ENCODE results near the gene AP1S3.
"Not testable (repeated sequence)": the region's sequence is repeated elsewhere in the genome, so short reads cannot be mapped to it uniquely, and the experiment has no call there.

Gene AP1S3

DNA sequence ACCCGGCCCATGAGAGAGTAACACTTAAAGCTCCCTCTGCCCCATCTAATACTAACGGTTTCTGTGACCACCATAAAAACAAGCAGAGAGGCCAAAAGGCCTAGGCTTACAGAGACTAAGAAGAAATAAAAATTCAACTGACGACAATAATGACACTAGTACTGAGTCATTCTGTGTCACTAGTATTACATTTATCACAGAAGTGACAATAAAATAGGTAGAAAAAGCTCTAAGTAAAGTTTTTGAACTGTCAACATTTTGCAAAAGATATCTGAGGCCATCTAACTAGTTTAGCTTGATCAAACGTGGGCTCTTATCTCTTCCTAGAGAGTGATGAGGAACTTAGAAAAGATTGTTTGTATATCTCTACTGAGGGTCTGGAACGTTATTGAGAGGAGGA, 35.6 kb downstream of the AP1S3 start:
- no peak for DNase-seq (ENCODE audit: low read depth, low spot score)

DNA sequence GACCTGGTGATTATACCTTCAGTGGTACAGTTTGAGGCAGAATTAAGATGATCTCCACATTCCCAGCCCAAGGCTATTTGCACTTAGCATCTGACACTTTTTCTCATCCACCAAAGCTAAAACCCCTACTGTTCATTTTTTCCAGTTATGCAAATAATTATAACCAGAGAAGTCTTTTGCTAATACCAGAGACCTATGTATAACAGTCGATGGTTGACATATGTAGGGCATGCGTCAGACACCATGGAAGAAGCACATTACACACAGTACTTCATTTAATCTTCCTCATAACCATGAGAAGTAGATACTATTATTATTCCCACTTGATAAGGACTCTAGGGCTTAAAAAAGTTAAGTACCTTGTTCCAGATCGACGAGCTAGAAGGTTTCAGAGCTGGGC, 36.5 kb downstream of the AP1S3 start:
- no peak for DNase-seq (ENCODE audit: low read depth, low spot score)

DNA sequence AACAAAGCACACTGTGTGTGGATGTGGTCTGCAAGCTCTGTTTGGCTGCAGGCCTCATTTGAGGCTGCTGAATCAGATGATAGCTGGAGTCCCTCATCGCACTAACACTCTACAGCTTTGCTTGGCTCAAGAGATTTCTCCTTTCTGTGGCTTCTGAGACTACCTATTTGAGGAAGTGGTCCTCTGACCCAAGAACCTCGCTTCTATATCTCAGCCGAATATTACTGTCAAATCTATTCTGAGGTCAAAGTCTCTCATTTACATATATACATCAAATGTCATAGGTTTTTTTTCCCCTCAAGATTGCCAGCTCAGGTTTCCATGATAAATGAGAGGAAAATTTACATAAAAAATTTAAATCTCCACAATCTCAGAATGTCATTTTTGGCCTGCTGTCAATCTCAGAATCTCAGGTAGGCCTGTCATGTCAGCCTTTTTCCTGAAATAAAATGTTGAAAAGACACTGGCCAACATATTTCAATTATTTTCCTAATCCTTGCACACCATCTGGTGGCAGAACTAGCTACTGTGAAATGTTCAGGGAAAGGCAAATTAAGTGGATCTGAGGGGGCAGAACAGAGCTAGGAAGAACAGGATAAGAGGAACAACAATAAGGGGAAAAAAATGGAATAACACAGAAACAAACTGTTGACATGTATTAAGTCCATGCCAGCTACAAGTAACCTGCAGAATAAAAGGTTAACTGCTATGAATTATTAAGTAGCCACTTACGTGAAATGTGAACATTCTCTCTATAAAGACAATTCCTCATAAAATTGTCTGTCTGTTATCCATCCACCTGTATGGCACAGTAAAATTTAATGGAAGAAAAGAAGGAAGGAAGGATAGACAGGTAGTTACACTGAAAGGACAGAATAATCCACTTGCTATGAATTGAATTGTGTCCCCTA, 39.3 kb downstream of the AP1S3 start:
- no peak for DNase-seq (ENCODE audit: low read depth, low spot score)

DNA sequence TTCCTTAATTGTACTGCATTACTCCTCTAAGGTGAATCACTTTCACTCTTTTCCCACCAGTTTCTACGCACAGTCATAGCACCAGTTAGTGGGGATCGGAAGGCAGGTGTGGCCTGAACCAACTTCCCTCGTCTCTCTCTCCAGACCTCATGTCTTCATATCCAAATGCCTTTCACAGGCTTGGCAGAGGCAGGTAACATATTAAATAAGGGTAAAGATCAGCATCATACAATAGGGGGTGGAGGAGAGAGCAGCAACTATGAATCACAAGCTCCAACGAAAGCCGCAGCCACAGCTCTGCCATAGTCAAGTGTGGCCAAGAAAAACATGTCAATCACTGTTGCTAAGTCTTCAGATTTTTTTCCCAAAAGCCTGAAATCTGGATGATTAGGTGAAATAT, 40.3 kb downstream of the AP1S3 start:
- DNase-seq (ENCODE audit: low read depth, low spot score) = no peak

DNA sequence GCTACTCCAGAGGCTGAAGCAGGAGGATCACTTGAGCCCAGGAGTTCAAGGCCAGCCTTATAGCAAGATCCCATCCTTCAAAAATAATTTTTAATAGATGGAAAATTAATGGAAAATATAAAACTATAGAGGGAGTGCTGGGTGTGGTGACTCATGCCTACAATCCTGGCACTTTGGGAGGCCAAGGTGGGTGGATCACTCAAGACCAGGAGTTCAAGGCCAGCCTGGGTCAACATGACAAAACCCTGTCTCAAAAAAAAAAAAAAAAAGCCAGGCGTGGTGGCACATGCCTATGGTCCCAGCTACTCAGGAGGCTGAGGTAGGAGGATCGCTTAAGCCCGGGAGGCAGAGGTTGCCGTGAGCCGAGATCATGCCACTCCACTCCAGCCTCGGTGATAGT, 48.0 kb downstream of the AP1S3 start:
- no peak for DNase-seq (ENCODE audit: low read depth, low spot score)

DNA sequence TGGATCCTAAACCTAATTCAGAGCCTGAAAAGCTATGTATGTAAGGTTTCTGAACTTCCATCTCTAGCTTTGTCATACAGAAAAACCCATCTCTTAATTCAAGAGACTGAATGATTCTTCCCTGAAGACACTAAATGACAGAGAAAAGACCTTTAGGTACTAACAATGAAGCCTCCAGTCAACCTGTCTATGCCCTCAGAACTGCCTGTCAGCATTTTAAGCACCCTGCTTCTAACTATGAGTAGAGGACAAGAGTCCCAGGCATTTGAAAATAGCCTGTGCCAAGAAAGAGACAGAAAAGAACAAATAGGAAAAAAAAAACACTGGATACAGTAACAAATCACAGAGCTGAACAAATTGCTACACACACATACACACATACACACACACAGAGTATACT, 48.6 kb downstream of the AP1S3 start:
- DNase-seq (ENCODE audit: low read depth, low spot score) = no peak

DNA sequence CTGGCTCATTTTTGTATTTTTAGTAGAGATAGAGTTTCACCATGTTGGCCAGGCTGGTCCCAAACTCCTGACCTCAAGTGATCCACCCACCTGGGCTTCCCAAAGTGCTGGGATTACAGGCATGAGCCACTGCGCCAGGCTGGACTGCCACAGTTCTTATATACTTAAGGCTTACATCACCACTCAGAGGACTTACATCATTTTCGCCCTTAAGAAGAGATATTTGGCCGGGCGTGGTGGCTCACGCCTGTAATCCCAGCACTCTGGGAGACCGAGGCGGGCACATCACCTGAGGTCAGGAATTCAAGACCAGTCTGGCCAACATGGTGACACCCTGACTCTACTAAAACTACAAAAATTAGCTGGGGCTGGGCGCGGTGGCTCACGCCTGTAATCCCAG, 49.3 kb downstream of the AP1S3 start:
- not testable (repeated sequence) for DNase-seq (ENCODE audit: low read depth, low spot score)

DNA sequence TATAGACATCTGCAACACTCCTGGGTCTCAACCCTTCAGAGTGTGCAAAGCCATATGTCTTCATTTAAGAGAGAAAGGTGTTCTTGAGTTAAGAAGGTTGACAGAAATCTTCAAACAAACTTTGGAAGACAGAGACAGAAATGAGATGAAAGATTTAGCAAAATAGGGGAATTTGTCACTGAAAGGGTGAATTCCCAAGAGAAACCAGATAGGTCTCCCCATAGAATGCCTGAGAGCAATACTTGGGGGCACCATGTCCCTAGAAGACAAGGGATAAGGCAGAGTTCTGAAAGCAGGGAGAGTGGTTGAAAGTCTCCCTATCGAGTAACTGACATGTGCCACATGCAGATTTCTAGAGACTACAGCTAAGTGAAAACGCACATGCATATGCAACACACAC, 50.0 kb downstream of the AP1S3 start:
- DNase-seq (ENCODE audit: low read depth, low spot score) = no peak

DNA sequence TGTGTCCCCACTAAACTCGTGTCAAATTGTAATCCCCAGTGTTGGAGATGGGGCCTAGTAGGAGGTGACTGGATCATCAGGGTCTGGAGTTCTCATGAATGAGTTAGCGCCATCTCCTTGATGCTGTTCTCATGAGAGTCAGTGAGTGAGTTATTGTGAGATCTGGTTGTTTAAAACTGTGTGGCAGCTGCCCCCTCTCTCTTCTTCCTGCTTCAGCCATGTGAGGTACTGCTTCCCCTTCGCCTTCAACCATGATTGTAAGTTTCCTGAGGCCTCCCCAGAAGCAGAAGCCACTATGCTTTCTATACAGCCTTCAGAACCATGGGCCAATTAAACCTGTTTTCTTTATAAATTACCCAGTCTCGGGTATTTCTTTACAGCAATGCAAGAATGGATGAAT, 50.4 kb downstream of the AP1S3 start:
- DNase-seq (ENCODE audit: low read depth, low spot score) = no peak

DNA sequence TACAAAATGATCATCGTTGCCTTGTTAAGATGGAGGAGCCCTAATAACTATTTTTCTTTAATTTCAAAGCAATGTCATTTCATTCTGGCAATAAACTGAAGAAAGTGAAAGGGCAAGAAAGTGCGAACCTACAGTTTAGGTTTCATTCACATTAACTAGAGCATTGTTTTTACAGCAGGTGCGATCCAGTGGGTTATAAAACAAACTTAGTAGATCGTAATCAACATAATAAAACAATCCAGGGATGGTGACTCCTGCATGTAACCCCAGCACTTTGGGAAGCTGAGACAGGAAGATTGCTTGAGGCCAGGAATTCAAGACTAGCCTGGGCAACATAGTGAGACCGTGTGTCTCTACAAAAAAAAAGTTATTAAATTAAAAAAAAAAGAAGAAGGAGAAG, 51.1 kb downstream of the AP1S3 start:
- no peak for DNase-seq (ENCODE audit: low read depth, low spot score)

DNA sequence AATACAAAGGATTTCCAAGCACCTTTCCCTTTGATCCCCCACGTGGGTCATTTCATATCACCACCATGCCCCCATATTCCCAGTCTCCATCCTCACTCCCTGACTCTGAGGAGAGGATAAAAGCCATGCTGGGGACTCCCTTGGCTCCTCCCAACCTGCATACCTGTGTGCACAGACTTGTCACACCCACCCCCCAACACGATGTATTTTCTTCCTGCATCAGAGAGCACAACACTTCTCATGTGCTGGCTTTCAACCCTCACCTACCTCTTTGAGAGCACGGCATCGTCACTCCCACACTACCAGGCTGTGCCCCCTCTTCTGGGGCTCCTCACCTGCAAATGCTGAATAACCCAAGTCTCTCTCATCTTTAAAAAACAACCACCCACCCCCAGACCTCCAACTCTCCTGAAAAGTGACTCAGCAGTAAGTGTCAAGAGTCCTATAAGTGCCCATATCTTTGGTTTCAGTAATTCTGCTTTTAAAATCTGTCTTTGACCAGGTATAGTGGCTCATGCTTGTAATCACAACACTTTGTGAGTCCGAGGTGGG, 53.1 kb downstream of the AP1S3 start:
- DNase-seq (ENCODE audit: low read depth, low spot score) = no peak

DNA sequence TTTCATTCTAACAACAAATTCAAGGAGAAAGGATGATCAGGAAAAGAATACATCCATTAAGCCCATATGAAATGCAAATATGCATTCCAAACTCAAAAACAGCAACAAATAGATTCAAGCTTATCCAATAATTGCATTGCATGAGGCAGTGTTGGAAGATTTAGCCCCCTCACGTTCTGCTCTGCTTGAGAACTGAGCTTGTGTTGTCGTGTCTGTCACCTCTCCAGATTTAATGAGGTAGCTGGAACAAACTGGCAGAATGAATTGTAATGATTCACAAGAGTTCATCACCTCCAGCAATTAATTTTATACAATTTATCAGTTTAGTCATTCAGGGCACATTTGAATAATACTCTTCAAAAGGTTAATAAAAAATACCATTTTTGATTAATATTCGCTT, 54.8 kb downstream of the AP1S3 start:
- DNase-seq (ENCODE audit: low read depth, low spot score) = no peak

DNA sequence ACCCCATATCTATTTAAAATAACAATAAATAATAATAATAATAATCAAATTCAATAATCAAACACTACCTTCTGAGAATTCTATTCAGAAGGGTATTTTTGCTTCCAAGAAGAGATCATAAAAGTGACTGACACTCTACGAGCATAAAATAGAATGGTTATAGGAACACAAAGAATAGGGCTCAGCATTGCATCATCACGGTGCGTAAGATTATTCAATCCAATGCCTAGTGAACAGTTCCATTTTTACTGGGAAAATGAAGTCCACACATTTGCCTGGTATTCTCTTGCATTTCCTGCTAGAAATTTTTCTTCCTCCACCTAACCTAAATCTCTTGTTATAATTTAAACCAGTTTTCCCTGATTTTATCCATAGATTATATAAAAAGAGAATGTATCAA, 55.8 kb downstream of the AP1S3 start:
- no peak for DNase-seq (ENCODE audit: low read depth, low spot score)

DNA sequence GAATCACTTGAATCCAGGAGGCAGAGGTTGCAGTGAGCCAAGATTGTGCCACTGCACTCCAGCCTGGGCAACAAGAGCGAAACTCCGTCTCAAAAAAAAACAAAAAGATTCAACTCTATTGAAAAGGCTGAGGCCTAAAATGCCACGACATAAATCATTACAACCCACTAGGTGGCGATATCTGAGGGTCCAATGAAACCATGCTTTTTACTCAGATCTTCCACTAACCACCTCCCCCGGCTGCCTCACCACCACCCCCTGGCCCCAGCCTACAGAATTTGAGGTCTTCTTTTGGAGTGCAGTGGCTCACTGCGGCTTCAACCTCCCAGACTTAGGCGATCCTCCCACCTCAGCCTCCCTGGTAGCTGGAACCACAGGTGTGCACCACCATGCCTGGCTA, 57.5 kb downstream of the AP1S3 start:
- DNase-seq (ENCODE audit: low read depth, low spot score) = no peak

DNA sequence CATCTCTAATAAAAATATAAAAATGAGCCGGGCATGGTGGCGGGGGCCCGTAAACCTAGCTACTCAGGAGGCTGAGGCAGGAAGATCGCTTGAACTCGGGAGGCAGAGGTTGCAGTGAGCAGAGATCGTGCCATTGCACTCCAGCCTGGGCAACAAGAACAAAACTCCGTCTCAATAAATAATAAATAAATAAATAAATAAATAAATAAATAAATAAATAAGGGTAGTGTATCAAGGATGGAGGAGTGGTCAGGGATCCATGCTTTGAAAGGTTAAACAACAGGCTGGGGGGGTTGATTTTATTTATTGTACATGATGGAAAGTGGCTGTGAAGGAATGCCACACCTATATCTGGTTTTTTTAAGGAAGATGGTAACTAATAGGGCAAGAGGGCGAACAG, 63.2 kb downstream of the AP1S3 start:
- DNase-seq (ENCODE audit: low read depth, low spot score) = no peak

DNA sequence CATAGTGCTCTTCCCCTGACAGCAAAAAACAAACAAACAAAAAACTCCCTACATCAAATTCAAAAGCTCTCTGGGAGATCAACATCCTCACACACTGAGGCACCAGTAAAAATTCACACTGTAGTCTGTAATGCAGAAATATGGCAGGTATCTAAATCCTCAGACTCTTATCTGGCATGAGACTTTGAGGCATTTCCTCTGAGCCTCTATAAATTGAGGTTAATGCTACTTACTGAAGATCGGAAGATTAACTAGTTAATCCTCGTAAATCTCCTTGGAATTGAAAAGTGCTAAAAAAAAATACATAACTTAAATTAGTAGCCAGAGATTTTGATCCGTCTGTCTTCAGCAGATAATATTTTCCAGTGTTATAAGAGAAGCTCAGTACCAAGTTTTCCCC, 65.0 kb downstream of the AP1S3 start:
- DNase-seq (ENCODE audit: low read depth, low spot score) = no peak

DNA sequence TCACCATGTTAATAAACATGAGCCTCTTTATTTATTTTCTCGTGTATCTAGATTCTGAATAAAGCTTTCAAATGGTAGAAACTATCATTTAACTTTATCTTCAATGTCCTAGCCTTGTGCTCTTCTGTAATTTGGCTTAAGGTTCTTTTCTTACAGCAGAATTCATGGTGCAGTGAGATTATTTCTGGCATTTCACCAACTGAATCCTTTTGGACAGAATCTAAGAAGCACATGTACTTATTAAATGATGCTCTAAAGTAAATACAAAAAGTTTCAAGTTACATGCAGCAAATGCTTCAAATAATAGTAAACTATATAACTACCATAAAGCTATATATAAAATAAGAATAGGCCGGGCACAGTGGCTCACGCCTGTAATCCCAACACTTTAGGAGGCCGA, 65.9 kb downstream of the AP1S3 start:
- DNase-seq (ENCODE audit: low read depth, low spot score) = no peak

DNA sequence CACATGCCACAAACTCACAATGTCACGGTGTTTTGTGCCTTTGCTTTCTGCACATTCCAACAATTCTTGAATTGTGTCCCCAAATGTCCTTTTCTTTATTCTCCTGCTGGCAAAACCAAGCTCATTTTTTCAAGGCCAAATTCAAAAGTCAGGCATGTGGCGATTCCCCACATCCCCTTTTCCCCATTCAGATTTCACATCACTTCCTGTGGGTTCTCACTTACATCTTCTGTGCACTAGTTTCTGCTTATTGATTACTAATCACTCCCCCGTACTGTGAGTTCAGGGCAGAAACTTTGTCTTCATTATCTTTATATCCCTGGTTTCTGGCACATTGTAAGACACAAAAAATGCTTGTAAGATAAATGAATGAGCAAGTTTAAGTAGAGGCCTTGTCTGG, 69.2 kb downstream of the AP1S3 start:
- no peak for DNase-seq (ENCODE audit: low read depth, low spot score)

DNA sequence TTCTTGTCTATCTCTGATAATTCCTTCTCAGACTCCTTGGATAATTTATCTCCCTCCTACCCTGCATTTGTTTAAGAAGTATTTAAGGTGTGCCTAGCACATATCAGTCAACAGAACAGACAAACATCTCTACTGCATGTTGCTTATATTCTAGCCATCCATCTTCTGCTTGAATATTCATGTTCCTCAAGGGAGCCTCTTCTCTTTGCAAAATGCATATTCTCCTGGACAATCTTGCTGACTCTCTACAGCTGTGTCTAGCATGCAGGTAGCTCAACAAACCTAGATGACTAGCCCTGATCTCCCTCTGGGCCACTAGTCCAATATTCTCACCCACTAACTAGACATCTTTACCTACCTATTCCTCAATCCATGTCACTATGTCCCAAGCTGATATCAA, 70.0 kb downstream of the AP1S3 start:
- DNase-seq (ENCODE audit: low read depth, low spot score) = no peak

DNA sequence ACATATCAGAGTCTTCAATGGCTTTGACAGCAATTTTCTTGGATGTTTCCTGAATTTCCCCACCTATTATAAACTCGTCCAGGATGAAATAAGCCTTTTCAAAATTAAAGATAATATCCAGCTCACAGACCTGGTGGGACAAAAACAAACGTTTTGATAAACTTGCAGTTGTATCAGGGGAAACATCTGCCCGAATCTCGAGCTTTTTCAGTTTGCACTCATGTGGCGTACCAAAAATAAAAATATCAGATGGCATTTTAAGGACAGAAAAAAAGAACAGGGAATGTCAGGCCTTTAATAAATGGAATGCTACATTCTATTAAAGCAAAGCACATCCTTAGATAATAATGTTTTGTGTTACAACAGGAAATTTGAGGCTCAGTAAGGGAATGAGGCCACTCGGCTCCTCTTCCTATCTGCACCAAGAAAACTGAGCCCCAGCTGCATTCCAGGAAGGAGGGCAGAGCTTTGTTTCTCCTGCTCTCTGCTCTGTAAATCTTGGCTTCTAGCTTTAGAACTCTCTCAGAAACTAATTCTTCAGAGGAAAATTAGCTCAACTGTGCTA, 72.1 kb downstream of the AP1S3 start:
- DNase-seq (ENCODE audit: low read depth, low spot score) = no peak

DNA sequence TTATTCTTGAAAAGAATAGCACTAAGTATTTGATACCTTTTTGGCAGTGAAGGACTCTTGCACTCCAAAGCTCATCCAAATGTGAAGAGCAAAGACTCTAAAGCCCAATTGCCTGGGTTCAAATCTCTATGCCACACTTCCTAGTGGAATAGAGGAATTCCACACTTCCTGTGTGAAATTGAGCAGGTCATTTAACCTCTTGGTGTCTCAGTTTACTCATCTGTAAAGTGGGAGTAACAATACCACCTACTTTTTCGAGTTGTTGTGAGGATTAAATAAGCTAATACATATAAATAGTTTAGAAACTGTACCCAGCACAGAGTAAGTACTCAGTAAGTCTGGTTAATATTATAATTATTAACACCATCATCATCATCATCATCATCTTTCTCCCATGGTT, 72.6 kb downstream of the AP1S3 start:
- no peak for DNase-seq (ENCODE audit: low read depth, low spot score)

DNA sequence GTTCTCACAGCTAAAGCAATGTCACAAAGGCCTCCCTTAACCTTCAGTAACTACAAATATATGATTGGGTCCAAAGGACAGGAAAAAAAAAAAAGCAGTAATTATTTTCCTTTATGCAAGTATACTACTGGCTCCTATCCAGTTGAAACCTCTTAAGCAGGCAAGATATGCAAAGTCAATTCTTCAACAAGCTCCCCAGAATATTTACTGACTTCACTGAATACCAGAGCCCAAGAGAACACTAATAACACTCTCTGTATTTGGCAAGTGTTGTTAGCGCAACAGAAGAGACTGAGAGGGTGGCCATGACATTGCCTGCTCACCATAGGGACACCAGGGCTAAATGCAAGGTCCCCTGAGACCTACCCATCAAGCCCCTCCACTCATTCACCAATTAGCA, 74.5 kb downstream of the AP1S3 start:
- DNase-seq (ENCODE audit: low read depth, low spot score) = no peak

DNA sequence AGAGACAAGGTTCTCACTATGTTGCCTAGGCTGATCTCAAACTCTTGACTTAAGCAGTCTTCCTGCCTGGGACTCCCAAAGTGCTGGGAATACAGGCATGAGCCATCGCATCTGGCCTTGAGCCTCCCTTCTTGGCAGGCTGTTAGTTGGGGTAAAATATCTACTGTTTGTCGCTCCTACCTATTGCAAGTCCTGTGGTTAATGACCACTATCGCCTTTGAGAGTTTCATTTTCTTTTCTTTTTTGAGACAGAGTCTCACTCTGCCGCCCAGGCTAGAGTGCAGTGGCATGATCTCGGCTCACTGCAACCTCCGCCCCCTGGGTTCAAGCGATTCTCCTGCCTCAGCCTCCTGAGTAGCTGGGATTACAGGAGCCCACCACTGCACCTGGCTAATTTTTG, 75.6 kb downstream of the AP1S3 start:
- not testable (repeated sequence) for DNase-seq (ENCODE audit: low read depth, low spot score)

All from activated naive CD8-positive, alpha-beta T cell treated with anti-CD3 and anti-CD28 coated beads, Interleukin-2, amount 50 U/mL, for 16 hours (primary cell).